GM19455 (cell line): Measurements from ENCODE around the gene ZNF219.
"Not testable (repeated sequence)": the region's sequence is repeated elsewhere in the genome, so short reads cannot be mapped to it uniquely, and the experiment has no call there.

ENCODE experiments used
- ATAC-seq: cut with Tn5 transposase; IDR thresholded peaks from one replicate; pipeline ENCODE4 v1.9.1; 2021; ENCODE audit not compliant: unreplicated experiment

The ZNF219 gene

DNA sequence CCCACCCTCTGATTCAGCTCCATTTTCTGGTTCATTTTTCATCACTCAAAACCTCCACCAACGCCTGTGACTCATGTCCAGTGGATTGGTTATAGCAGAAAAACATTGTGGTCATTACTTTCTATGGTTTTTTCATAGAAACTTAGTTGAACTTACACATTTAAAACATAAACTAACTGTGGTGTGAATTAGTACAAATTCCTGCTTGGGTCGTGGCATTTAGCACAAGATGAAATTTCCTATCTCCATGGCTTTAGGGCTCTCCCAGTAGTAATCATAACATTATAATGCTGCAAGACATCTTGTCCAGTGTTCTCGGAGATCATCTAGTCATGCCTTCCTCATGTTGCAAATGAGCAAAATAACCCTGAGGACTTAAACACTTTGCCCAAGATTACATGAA, 49.2 kb downstream of the ZNF219 start:
- ATAC-seq = no peak

DNA sequence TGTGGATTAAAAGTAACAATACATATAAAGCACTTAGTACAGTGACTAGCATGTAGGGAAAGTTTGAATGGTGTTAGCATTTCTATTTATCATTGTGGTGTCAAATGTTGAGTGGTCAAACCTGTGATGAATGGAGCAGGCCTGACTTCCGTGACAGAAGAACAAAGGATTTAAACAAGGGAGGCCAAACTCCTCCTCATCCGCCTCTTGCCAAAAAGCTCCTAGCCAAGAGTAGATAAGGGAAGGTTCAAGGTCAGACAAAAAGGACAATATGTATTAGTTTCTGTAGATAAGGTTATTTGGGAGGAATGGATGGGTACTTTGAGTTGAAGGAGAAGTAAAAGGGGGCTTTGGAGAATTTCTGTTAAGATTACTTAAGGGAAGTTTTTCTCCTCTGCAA, 49.8 kb downstream of the ZNF219 start:
- no peak for ATAC-seq

DNA sequence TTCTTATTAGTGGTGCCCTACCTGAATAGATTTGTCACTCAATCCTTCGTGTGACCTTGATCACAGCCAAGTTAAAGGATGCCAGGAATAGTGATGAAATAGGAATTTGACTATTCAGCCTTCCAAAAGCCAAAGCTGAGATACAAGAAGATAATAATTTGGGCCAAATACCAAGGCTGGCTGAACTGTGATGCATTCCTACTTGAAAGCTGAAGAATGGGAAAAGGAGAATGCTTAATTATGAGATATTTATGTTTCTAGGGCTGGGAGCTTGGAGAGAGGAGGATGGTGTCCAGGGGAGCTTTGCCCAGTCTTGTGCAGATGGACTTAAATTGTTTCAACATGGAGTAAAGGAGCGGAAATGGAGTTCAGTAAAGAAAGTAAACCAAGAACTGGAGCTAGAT, 51.1 kb downstream of the ZNF219 start:
- ATAC-seq = no peak

DNA sequence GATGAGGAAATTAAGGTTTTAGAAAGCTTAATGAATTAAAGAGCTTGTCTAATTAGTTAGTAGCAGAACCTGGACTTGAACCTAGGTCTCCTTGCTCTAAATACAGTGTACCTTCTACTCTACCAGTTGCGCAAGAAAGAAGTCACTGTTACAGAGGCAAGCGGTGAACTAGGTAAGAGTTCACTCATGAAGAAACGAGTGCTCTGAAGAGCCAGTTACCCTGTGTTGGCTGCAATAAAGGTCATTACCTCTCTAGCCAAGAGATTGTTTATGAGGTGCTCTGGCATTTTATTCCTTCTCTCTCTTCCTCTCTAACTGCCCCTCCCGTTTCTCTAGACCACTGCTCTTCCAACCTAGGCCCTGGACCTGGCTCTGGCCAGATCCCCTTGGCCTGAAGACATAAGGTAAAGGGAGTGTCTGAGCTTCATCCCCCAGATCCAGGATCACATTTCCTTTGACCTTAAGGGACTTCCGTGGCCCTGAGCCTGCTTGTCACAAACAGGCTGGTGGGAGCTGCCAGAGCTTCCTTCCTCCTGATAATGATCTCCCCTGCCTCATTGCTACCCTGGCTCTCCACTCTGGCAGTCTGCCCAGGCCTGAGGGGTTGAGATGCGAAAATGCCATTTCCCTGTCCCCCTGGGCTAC, 54.4 kb downstream of the ZNF219 start:
- ATAC-seq = no peak

DNA sequence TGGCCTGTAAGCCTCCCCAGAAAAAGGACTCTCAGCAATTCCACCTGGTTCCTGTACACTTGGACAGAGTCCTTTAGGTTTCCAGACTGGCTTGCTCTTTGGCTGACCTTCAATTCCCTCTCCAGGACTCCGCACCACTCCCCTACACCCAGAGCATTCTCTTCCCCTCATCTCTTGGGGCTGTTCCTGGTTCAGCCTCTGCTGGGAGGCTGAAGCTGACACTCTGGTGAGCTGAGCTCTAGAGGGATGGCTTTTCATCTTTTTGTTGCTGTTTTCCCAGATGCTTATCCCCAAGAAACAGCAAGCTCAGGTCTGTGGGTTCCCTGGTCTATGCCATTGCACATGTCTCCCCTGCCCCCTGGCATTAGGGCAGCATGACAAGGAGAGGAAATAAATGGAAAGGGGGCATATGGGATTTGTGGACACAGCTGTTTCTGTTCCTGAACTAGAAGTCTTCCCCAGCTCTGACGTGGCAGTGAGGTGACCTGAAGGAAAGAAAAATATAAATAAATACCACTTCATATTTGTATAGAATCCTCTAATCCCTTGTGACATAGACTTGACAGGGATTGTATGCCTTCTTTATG, 55.0 kb downstream of the ZNF219 start:
- ATAC-seq = no peak

DNA sequence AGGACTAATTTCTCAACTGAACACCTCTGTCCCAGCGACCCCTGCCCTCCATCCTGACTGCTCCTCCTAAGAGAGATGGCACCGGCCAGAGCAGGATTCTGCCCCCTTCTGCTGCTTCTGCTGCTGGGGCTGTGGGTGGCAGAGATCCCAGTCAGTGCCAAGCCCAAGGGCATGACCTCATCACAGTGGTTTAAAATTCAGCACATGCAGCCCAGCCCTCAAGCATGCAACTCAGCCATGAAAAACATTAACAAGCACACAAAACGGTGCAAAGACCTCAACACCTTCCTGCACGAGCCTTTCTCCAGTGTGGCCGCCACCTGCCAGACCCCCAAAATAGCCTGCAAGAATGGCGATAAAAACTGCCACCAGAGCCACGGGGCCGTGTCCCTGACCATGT, 55.5 kb downstream of the ZNF219 start:
- no peak for ATAC-seq

DNA sequence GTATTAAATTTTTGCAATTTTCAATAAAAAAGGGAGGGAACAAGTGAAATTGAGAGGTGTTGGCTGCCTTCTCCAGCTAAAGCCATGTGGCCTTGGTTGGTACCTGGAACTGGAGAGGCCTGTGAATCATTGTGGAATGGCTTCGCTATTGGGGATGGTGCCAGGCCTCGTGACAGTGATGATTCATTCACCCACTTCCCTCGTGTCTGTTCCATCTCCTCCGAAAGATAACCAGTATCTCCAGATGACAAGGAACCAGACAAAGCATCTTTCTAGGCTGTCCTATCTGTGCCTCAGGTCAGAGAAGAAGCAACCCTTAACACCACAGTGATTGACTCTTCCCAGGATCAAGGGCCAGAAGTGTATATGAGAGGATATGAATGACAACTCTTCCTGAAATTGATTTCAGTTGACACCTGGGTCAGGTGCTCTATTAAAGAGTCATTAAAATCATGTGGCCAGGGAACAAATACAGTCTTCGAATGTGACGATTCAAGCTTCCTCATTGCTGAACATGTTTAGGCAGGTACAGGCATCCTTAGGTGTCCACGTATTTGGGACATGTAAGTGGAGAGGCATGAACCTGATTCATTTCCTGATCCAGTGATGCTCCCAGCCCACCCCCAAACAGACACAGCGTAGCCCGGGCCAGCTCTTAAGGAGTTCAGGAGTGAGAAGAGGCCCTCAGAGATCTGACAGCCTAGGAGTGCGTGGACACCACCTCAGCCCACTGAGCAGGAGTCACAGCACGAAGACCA, 56.6 kb downstream of the ZNF219 start, which contains the start of gene RNASE7:
TSS of gene RNASE7 (plus strand) at position 687 of the 758 bp plus-strand sequence. CDS start 631 bp downstream, outside the sequence.
- ATAC-seq = no peak

DNA sequence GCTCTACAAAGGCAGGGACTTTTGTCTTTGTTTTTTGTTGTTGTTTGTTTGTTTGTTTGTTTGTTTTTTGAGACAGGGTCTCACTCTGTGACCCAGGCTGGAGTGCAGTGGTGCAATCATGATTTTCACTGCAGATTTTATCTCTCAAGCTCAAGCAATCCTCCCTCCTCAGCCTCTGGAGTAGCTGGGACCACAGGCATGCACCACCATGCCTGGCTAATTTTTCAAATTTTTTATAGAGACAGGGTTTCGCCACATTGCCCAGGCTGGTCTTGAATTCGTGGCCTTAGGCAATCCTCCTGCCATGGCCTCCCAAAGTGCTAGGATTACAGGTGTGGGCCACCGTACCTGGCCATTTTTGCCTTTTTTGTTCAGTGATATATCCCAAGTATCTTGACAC, 57.5 kb downstream of the ZNF219 start:
- not testable (repeated sequence) for ATAC-seq

DNA sequence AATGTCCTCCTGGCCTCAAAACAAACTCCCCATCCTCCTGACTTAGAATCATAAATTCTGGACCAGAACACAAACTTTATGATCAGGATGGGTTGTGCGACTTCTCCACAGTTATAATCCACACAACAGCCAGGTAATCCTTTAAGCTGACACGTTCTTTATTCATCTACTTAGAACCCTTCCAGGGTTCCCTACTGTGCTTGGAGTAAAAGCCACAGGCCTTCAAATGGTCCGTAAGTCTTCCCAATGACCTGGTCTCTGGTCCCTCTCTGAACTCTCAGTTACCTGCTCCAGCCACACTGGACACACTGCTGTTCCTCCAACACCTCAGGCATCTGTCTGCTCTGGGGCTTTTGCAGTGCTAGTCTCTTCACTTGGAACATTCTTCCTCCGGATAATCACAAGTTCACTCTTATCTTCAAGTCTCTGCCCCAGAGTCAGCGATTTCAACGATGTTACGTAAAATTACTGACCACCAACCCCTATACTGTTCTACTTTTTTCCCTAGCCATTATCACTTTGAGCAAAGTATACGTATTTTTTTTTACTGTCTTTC, 58.0 kb downstream of the ZNF219 start:
- ATAC-seq = no peak
